Activated naive CD8-positive, alpha-beta T cell treated with anti-CD3 and anti-CD28 coated beads, Interleukin-2, amount 10 ng/mL, durations not matched to agents 7 days and 5 days (primary cell): ENCODE measurements around the gene OTOA. TPM values are rescaled to one million over a fixed set of nuclear protein-coding genes. Genes with fewer than 3 reads are reported as not detected.
"Not testable (repeated sequence)": the region's sequence is repeated elsewhere in the genome, so short reads cannot be mapped to it uniquely, and the experiment has no call there.

Source experiments
- ATAC-seq: fragments of 150-1000 bp; cut with Tn5 transposase; one replicate; pipeline ENCODE4 v1.10.0; 2021; ENCODE audit warnings: low read depth, moderate library complexity
- POLR2A ChIA-PET: fragments of 350-600 bp; sonication (Branson Sonifier 250); formaldehyde crosslinking; loops from one replicate; lab custom pipeline; 2021; ENCODE audit warnings: antibody characterized with exemption; lab: Charles Lee
- DNase-seq: peaks from one replicate; pipeline ENCODE4 v3.0.0; 2021
- H3K27ac Mint-ChIP-seq: one replicate; pipeline ENCODE4 v1.8.0; 2022; ENCODE audit warnings: mild to moderate bottlenecking, mixed read lengths
- H3K27me3 Mint-ChIP-seq: one replicate; pipeline ENCODE4 v1.8.0; 2022; ENCODE audit warnings: mild to moderate bottlenecking, moderate library complexity, mixed read lengths
- H3K36me3 Mint-ChIP-seq: one replicate; pipeline ENCODE4 v1.8.0; 2021; ENCODE audit warnings: mild to moderate bottlenecking, mixed read lengths
- H3K4me1 Mint-ChIP-seq: one replicate; pipeline ENCODE4 v1.8.0; 2021; ENCODE audit warnings: mixed read lengths
- H3K4me3 Mint-ChIP-seq: one replicate; pipeline ENCODE4 v1.8.0; 2022; ENCODE audit warnings: mild to moderate bottlenecking, moderate library complexity, mixed read lengths
- H3K9me3 Mint-ChIP-seq: one replicate; pipeline ENCODE4 v1.8.0; 2021; ENCODE audit warnings: mixed read lengths
- total RNA-seq, 2 experiments: library from RNA; stranded (reverse); gene quantifications; one replicate each; pipeline ENCODE4 v1.2.3, GENCODE V29; 2021

Gene OTOA
- total RNA-seq, 2 experiments from 2014 or later = 0.14 to 0.17 TPM

DNA sequence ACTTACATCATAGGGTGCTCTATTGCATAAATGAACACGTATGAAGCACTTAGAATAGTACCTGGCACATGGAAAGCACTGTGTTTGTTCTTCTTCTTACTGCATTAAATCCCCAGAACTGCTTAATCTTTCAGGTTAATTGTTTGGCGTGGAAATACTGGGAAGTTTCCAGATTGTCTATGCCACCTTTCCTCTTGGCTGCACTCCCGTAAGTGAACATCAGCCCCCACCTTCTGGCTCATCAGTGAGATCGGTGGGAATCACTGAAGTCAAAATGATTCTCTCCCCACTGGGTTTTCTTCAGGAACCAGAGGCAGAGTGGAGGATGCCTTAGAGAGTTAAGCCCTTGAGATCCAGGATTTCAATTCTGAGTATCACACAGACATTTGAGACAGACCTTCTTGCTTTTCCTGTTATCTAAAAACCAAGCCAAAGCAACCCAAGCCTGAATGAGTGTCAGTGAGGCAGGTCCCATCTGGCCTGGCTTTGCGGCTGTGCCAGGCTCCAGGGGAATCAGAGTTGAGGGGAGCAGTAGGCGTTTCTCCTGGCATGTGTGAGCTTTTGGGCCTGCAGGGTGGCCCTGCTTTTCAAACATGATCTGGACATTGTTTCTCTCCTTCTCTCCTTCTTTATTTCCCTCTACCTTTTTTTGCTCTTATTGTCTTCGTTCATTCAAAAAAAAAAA is 59.1 kb downstream of the OTOA start:
- Mint-ChIP-seq H3K27me3 (no peaks in the 10 kb centered on the region), H3K4me3 (no peak overlapping the region), H3K27ac (no peak overlapping the region), H3K4me1 (peaks cover 7% of the 10 kb centered on the region), H3K36me3 (peaks cover 4% of the 10 kb centered on the region), H3K9me3 (peaks cover 6% of the 10 kb centered on the region)
- DNase-seq (no peak), ATAC-seq (no peak)
- POLR2A ChIA-PET = no interaction called here

DNA sequence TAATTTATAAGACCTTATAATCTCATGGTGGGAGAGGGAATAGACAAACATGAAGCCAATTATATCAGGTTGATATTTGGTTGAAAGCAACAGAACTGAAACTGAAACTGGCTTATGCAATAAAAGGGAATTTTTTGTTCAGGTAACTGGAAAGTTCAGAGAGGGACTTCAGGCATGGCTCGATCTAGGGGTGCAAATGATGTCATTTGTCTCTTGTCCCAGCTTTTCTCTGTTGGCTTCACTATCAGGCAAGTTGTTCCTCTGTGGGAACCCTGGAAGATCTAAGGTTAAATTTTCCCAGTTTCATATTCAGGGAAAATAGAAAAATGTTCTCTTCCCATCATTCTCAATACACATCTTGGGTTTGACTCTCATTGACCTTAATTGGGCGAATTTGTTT is 59.8 kb downstream of the OTOA start:
- POLR2A ChIA-PET = no interaction called here
- Mint-ChIP-seq H3K4me1 (peaks cover 7% of the 10 kb centered on the region), H3K4me3 (no peak overlapping the region), H3K27me3 (no peaks in the 10 kb centered on the region), H3K36me3 (peaks cover 4% of the 10 kb centered on the region), H3K27ac (no peak overlapping the region), H3K9me3 (peaks cover 6% of the 10 kb centered on the region)
- DNase-seq = no peak
- ATAC-seq = no peak

DNA sequence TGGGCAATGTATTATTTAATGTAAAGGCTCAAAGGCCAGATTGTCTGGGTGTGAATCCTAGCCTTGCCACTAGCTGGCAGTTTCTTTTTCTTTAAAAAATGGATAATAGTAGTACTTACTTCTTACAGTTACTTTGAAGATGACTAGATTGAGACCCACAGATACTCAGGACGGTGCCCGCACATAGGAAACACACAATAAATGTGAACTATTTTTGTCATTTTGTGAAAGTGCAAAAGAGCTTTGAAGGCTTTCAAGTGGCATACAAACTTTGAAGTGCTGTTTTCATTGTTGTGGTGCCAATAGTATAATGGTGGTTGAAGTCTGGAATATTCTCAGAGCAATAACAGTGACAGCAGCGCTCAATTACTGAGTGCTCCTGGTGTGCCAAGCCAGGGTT is 63.6 kb downstream of the OTOA start:
- no peak overlapping the region for H3K4me3 Mint-ChIP-seq
- POLR2A ChIA-PET = no interaction called here
- DNase-seq = no peak
- peaks cover 6% of the 10 kb centered on the region for H3K9me3 Mint-ChIP-seq
- no peaks in the 10 kb centered on the region for H3K27me3 Mint-ChIP-seq
- no peak overlapping the region for H3K27ac Mint-ChIP-seq
- peaks cover 4% of the 10 kb centered on the region for H3K36me3 Mint-ChIP-seq
- ATAC-seq = no peak
- peaks cover 7% of the 10 kb centered on the region for H3K4me1 Mint-ChIP-seq

DNA sequence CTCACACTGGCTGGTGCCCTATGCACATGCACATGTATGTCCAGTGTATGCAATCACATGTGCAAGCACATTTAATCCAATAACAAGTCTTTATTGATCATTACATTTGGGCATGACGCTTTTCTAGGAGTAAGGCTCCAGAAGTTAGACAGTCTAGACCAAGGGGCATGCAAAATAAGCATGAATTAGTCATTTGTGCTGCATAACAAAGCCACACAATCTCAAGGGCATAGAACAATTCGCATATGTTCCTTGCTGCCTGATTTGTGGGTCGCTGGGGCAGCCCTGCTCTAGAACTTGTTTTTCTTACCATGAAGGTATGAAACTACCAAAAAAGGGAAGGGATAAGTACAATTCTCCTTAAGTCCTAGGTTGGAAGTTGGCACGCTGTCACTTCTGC is 67.5 kb downstream of the OTOA start:
- H3K36me3 Mint-ChIP-seq, ATAC-seq, POLR2A ChIA-PET, H3K27me3 Mint-ChIP-seq, H3K4me3 Mint-ChIP-seq, H3K4me1 Mint-ChIP-seq, H3K9me3 Mint-ChIP-seq, DNase-seq, H3K27ac Mint-ChIP-seq: not testable (repeated sequence)

DNA sequence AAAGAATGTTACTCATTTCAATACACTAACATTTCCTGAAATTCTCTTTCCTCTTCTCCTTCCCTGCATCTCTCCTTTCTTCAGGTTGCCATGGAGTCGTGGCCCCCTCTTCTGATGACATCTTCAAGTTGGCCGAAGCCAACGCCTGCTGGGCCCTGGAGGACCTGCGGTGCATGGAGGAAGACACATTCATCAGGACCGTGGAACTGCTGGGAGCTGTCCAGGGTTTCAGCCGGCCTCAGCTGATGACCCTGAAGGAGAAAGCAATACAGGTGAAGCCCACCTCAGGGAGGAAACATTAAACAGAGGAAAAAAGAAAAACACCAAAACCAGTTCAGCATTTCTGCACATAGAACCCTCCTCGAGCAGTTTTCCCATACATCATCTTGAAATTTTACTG is 76.9 kb downstream of the OTOA start:
- H3K4me1 Mint-ChIP-seq, H3K27me3 Mint-ChIP-seq, ATAC-seq, H3K9me3 Mint-ChIP-seq, H3K27ac Mint-ChIP-seq, POLR2A ChIA-PET, DNase-seq, H3K36me3 Mint-ChIP-seq, H3K4me3 Mint-ChIP-seq: not testable (repeated sequence)

DNA sequence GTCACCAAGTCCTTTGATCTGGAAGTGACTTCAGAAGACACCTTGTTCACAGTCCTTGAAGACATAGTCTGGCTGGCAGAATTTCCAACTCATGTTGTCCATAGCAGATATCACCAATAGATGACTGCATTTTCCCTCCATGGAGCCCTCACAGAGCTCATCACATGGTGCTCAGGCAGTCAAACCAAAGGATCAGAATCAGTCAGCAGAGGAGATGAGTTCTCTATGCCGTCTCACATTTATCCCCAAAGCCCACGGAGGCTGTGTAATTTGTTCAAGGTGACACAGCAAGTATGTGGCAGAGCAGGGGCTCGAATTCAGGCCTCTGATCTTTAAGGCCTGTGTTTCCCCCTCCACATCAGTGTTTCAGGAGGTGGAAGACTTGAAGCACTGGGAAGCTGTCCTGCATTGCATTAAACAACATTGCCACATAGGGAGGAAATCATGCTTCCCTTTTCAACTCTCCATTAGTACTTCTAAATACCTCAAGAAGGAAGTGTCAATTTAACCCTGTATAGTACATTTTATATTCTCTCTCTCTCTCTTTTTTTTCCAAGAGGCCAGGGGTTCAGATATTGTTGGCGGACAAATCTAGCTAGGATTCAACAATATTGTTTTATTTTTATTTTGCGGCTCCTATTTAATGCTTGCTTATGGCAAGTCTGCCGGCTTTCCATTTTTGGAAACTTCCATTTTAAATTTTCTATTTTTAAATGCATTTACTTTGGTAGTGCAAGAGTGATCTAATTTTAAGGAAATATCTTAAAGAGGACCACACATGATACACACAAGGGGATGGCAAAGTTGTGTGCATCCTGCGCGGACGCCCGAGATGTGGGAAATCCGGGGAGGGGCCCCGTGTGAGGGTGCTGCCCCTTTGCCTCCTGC is 92.7 kb downstream of the OTOA start:
- H3K36me3 Mint-ChIP-seq, DNase-seq, H3K27ac Mint-ChIP-seq, POLR2A ChIA-PET, H3K4me1 Mint-ChIP-seq, H3K4me3 Mint-ChIP-seq, H3K9me3 Mint-ChIP-seq, H3K27me3 Mint-ChIP-seq: not testable (repeated sequence)
- ATAC-seq = peak; percentile 26

DNA sequence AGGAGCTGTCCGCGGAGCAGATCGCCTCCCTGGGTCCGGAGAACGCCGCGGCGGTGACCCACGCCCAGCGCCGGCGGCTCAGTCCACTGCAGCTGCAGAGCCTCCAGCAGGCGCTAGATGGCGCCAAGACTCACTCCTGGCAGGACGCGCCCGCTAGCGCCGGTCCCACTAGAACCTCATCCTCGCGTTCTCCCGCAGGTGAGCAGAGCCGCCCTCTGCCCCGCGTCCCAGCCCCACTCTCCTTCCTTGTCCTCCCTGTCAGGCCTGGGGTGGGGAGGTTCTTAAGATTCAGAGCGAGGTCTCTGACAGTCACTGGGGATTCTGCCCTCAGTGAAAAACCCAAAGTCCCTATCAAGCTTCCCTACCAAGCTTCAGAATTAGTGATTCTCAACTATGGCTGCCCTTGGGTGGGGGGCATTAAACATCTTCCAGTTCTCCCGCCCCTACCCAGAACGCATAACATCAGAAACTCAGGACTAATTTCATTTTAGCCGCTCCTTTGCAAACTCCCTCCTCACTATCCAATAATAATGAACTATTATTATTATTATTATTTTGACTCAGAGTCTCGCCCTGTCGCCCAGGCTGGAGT is 93.4 kb downstream of the OTOA start:
- H3K9me3 Mint-ChIP-seq, H3K36me3 Mint-ChIP-seq, POLR2A ChIA-PET, H3K4me3 Mint-ChIP-seq, H3K4me1 Mint-ChIP-seq, H3K27me3 Mint-ChIP-seq, DNase-seq, H3K27ac Mint-ChIP-seq: not testable (repeated sequence)
- peak; percentile 86 for ATAC-seq

DNA sequence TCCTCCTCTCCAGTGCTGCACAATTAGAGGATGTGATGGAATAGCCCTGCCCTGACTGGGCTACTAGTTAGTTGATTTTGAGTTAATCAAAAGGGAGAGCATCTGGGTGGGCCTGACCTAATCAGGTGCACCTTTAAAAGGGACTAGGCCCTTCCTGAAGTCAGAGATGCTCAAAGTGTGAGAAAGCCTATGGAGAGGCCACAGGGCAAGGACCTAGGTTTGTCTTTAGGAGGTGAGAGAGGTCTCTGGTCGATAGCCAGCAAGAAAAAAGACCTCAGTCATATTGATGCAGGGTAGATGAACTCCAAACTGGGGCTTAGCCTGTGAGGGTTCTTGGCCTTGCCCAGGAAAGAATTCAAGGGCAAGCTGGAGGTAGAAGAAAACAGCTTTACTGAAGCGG is 104.5 kb downstream of the OTOA start:
- H3K36me3 Mint-ChIP-seq, H3K9me3 Mint-ChIP-seq, H3K27ac Mint-ChIP-seq, POLR2A ChIA-PET, H3K27me3 Mint-ChIP-seq, H3K4me1 Mint-ChIP-seq, ATAC-seq, DNase-seq, H3K4me3 Mint-ChIP-seq: not testable (repeated sequence)

DNA sequence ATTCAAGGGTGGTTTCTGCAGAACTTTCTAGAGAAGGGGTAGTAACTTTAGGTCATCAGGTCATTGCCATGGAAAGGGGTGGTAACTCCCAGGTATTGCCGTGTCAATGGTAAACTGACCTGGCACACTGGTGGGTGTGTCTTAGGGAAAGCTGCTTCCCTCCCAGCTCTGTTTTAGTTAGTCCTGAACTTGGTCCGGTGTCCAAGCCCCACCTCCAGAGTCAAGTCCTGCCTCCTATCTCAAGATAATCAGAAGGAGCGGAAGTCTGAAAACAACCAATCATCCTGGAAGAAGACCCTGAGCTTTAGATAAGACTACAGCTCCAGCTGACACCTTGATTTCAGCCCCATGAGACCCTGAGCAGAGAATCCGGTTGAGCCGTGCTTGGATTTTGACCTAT is 105.0 kb downstream of the OTOA start:
- H3K27ac Mint-ChIP-seq, ATAC-seq, POLR2A ChIA-PET, H3K9me3 Mint-ChIP-seq, DNase-seq, H3K4me1 Mint-ChIP-seq, H3K27me3 Mint-ChIP-seq, H3K4me3 Mint-ChIP-seq, H3K36me3 Mint-ChIP-seq: not testable (repeated sequence)

DNA sequence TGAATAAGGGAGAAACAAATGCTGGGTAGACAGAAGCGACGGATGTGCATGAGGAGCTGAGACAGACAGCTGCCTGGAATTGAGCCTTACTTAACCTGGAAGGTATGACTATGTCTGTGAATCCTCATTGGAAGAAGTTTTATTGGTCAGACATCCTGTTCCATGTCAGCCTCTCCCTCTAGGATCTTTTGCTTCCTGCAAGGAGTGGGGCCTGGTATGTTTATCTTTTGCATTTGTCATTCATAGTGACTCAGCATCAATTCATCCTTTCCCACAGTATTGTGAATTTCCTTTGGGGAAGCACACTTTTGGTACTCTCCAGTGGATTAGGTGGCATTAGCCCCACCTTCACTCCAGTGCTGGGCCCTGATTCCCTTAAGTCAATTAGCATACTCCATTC is 105.5 kb downstream of the OTOA start:
- H3K36me3 Mint-ChIP-seq, H3K27ac Mint-ChIP-seq, H3K27me3 Mint-ChIP-seq, POLR2A ChIA-PET, H3K4me1 Mint-ChIP-seq, DNase-seq, H3K4me3 Mint-ChIP-seq, H3K9me3 Mint-ChIP-seq, ATAC-seq: not testable (repeated sequence)

DNA sequence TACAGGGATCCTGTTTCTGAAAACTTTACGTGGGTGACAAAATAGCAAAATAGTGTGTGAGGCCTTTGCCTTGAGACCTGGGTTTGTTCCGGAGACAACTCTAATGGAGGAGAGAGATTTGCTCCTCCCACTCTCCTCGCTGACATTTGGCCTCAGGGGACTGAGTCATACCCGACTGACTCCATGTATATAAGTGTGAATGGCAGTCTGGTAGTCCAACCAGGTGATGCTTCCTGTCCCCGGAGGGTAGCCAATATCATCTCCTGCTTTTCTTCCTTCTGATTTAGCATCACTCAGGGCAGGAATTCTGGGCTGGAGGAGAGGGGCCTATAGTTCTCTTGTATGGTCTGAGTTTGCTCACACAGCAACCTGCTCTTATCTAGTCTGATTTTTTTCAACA is 106.8 kb downstream of the OTOA start:
- POLR2A ChIA-PET, H3K27ac Mint-ChIP-seq, H3K27me3 Mint-ChIP-seq, H3K4me3 Mint-ChIP-seq, H3K4me1 Mint-ChIP-seq, H3K36me3 Mint-ChIP-seq, DNase-seq, ATAC-seq, H3K9me3 Mint-ChIP-seq: not testable (repeated sequence)

DNA sequence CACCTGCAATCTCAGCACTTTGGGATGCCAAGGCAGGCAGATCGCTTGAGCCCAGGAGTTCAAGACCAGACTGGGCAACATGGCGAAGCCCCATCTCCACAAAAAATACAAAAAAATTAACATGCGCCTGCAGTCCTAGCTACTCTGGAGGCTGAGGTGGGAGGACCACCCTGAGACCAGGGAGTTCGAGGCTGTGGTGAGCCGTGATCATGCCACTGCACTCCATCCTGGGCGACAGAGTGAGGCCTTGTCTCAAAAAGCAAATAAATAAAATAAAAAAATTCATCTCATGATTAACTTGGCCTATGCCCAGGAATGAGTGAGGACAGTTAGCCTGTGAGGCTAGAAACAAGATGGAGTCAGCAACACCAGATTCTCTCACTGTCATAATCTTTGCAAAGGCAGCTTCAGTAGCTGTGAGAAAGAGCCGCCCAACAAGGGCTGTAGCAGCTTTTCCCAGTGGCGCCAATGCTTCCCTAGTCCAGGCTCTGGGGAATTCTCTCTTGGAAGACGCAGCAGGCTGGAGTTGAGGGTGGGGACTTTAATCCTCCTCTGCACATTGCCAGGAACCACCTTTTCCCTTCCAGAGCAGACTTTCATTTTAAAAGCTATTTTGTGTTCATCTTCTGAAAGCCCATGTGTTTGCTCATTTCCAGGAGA is 108.9 kb downstream of the OTOA start:
- DNase-seq, H3K27me3 Mint-ChIP-seq, H3K36me3 Mint-ChIP-seq, ATAC-seq, H3K9me3 Mint-ChIP-seq, H3K4me1 Mint-ChIP-seq, POLR2A ChIA-PET, H3K4me3 Mint-ChIP-seq, H3K27ac Mint-ChIP-seq: not testable (repeated sequence)

DNA sequence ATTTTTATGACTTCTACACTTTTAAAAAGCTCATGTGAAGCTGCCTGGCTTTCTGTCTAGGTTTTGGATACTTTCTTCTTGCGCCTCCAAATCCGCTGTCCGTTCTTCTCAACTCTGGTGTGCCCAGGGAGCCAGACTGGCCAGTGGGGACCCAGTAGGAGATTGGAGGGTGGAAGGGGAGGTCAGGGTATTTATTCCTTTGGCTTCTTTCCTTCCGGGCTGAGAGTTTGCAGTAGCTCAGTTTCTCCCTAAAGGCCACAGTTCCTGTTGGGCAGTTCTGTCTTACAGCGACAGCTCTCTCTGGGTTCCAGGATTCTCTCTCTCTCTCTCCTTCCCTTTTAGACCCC is 109.4 kb downstream of the OTOA start:
- H3K27me3 Mint-ChIP-seq, H3K4me3 Mint-ChIP-seq, H3K27ac Mint-ChIP-seq, ATAC-seq, H3K36me3 Mint-ChIP-seq, POLR2A ChIA-PET, DNase-seq, H3K4me1 Mint-ChIP-seq, H3K9me3 Mint-ChIP-seq: not testable (repeated sequence)
